Breast epithelium (tissue), 3 donors: ENCODE measurements around the gene SFXN2.

Experiments used
- CTCF ChIP-seq, 3 donors: fragments of 450-650 bp; IDR thresholded peaks; one replicate each; pipeline ENCODE4 v1.5.1; 2016 to 2017; ENCODE audit warnings: antibody characterized with exemption in 3 of 3, mild to moderate bottlenecking in 3 of 3, moderate library complexity in 3 of 3
- POLR2A ChIP-seq: fragments of 450-650 bp; IDR thresholded peaks from one replicate; pipeline ENCODE4 v1.6.1; 2016; ENCODE audit warnings: antibody characterized with exemption, mild to moderate bottlenecking, moderate library complexity
- POLR2AphosphoS5 ChIP-seq, 3 donors: sonication (generic); formaldehyde crosslinking; IDR thresholded peaks; one replicate each; pipeline ENCODE4 v1.6.1; 2017; ENCODE audit warnings: antibody characterized with exemption in 3 of 3

GRCh38 chr10:102677331-102678067, 36.9 kb upstream of the SFXN2 start:
- TF ChIP-seq CTCF (IDR thresholded peaks at IDR 0.05), result no peak
- no peak for TF ChIP-seq POLR2A
- TF ChIP-seq POLR2AphosphoS5 (IDR thresholded peaks at IDR 0.05), result no peak
